ENCODE data around the gene PHF21B. TPM values are rescaled to one million over a fixed set of nuclear protein-coding genes. Genes with fewer than 3 reads are reported as not detected.

The PHF21B gene
- total RNA-seq, 1 donor from 2014 or later = 8.6 TPM

DNA sequence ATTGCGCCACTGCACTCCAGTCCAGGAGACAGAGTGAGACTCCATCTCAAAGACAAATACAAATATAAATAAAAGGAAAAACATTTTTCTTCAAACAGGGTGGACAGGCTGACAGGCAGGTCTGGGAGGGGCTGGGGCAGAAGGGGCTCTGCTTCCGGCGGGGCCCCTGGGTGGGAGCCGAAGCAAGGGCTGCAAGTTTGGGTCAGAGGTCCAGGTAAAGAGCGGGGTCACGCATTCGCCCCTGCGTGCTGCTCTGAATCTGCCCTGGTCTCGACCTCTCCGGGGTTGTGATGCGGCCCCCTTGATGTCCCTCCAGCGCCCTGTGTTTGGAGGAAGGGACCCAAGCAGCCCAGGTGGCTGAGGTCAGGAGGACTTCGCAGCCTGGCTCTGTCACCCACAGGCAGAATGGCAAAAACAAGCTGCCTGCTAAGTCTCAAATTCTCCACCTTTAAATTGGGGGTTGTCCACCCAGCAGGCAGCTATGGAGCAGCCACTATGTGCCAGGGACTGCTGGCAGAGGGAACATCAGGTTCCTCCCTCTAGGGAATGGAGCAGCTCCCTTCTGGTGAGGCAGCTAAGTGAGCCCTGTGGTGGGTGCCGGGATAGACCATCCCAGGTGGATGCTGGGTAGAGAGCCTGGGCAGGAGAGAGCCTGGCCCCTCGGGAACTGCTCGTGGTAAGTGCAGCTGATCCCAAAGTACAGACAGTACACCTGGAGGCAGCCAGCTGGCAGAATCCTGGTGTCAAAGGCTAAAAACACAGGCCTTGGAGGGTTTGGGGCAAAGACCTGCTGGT, 10.3 kb upstream of the PHF21B start:
- no peak for FAIRE-seq
- no peak for DNase-seq (ENCODE audit: low spot score in 2 of 2)

DNA sequence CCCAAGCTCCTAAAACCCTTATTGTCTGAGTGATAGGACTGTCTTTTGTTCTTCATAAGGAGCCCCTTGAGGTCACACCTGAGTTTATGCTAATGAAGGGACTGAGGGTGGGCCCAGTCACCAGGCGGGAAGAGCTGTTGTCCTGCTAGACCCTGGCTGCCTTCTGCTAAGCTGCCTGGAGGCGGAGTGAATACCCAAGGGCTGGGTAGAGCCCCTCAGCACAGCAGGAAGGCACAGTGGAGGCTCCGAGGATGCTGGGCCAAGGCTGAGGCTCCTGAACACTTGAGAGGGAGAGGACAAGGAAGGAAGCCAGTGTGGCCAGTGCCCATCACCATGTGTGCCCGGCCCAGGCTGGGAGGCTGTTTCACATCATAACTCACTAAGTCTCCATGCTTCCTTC, 4.8 kb upstream of the PHF21B start:
- FAIRE-seq = no peak
- DNase-seq (ENCODE audit: low spot score in 2 of 2) = no peak

DNA sequence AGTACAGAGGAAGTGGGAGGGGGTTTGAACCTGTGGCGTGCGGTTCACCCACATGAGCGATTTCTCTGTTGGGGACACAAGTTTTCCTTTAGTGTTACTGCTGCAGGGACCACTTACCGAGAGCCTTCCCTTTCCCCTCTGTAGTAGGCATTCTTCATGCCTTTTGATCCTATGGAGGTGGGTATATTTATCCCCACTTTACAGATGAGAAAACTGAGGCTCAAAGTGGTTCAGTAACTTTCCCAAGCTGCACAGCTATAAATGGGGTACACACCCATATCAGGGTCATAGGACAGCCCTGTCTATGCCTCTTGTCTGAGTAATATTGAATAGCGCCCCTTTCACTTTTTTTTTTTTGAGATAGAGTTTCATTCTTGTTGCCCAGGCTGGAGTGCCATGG, 3.3 kb upstream of the PHF21B start:
- FAIRE-seq = no peak
- no peak for DNase-seq (ENCODE audit: low spot score in 2 of 2)

DNA sequence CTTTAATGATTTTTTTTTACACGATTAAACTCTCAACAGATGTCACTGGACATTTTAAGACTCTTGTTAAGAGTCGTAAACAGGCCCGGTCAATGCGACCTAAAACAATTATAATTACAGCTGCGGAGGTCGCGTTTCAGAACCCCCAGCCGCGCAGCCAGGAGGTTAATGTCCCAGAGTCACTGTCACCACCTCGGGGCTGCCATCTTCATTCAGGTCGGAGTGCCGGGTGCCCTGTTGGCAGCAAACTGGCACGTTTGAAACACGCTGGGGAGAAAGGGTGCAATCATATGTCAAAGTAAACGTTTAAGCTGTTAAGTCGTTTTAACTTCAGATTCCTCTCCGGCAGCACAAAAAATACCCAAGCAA, 711 bp upstream of the PHF21B start:
- DNase-seq (ENCODE audit: low spot score in 2 of 2) = no peak
- FAIRE-seq = no peak

DNA sequence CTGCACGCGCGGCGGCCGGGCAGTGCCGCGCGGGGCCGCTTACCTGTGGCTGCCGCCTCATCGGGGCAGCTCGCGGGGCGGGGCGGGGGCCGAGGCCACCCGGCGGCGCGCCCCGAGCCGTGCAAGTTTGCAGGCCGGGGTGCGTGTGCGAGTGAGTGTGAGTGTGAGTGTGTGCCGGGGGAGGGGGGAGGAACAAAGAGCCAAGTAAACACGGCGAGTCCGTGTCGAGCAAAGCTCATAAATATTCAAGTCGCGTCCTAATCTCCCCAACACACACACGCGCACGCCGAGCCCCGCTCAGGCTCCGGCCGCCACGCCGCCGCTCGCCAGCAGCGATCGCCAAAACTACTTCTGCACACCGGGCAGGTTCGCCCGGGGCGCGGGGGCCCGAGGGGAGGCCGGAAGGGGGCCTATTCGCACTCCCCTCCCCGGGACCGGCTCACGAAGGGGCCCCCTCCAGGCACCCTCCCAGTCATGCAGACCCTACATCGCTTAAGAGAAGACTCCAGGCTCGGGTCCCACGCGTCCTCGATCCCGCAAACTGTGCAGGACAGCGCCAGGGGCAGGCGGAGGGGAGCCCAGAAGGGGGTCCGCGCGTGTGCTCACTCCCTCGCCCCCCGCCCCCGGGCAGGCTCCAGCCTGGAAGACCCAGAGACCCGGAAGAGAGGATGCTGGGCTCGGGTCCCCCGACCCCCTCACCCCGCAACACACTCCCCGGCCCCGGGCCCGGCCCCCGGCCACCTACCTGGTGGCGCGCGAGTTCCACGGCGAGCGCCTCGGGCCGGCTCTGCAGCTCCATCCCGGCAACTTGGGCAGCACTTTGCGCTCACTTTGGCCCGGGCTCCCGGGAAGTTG, 827 bp downstream of the PHF21B start:
- DNase-seq (ENCODE audit: low spot score in 2 of 2) (peak; percentile 59 to 67), FAIRE-seq (no peak)

DNA sequence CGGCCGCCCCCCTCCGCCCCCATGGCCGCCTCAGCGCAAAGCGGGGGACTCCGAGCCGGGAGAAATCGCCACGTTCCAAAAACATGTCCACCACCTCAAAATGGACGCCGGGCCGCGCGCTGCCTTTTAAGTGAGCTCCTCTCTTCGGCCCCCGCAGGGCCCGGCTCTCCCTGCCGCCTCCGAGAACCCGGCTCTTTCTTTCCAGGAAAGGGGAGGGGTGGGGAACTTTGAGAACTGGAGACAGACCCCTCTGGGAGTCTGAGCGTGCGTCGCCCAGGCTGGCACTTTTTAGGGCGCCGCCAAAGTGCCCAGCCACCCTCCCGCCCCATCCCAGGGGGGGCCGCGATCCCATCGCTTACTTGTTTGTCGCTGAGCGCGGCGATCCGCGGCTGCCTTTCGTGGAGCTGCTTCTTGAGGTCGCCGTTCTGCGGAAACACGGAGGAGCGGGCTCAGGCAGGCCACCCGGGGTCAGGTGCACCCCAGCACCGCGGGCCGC, 1.6 kb downstream of the PHF21B start:
- no peak for FAIRE-seq
- peak in 1 of 2 donors; percentile 41 for DNase-seq (ENCODE audit: low spot score in 2 of 2)

DNA sequence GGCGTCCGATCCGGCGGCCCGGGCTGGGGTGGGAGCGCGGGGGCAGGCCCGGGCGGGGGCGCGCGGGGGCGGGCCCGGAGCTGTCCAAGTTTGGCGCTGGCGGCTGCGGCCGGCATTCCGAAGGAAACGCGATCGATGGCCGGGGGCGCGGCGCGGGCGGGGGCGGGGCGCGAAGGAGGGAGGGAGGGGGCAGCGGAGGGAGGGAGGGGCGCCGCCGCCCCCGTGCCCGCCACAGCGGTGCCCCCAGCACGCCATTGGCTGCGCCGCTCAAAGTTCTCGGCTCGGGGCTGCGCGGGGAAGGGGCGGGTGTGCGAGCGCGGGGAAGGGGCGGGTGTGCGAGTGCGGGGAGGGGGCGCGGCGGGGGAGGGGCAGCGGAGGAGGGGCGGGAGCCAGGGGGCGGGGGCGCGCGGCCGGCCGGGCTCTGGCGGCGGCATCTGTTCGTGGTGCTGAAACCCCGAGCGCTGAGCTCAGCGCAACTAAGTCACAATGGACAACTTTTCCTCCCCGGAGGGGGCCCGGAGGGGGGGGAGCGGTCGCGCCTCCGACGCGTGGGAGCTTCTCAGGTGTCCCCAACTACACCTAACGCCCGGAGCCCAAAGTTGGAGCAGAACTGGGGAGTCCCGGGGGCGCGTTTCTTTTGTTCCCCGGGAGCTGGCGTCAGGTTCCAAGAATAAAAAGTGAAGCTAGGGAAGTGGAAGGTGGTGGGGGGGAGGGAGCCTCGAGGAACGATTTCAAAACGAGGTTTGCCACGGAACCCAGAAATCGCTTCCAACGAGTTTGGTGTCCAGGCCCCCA, 2.2 kb downstream of the PHF21B start:
- no peak for FAIRE-seq
- DNase-seq (ENCODE audit: low spot score in 2 of 2) = peak; percentile 66 to 79

DNA sequence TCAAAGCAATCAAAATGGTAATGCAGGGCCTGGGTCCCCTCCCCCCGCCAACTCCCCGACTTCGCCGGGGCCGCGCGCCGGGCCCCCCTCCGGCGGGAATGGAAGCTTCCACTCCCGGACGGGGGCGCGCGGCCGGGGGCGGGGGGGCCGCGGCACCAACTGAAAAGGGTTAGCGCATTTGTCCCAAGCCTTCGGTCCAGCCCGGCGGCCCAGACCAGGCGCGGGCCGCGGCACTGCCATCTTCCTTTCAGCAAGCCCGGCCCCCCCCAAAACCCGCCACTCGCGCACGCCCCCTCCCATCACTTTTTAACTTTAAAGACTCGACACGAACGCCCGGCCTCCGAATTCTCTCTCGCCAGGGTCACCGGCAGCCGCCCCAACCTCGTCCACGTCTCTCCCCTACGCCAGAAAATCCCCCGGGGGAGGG, 2.8 kb downstream of the PHF21B start:
- peak; percentile 76 to 77 for DNase-seq (ENCODE audit: low spot score in 2 of 2)
- no peak for FAIRE-seq

DNA sequence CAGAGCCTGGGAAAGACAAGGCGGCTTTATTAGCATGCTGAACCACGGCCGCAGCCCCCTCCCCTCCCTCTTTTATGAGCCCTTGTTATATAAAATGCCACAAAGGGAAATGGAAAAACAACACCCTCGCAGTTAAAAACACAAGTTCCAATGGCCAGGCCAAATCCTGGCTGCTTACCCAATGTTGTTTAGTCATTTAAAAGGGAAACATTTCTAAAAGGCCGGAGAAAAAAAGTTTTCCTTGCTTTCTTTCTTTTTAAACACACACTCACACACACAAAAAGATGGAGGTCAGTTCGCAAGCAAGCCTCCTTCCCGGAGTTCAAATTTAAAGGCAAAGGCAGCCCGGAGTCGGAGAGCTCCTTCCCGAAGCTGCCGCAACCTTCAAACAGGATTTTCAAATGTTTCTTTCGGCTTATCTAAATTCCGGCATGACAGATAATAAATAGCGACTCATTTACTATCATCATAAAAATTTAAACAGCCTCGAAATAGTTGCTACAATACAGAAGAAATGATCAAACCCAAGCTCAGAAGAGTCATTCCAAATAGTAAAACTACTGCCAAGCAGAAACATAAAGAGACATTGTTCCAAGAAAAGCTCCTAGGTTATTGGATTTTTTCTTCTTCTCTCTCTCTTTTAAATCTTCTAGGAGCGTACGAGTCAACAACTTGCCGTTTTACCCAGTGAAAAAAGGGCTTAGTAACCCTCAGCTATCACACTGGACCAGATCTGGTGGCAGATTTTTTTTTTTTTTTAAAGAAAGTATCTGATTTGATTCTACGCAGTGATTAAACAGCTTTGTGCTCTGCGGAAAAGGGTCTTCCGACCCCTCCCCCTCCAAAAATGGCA, 3.5 kb downstream of the PHF21B start:
- no peak for FAIRE-seq
- DNase-seq (ENCODE audit: low spot score in 2 of 2) = peak in 1 of 2 donors; percentile 44

DNA sequence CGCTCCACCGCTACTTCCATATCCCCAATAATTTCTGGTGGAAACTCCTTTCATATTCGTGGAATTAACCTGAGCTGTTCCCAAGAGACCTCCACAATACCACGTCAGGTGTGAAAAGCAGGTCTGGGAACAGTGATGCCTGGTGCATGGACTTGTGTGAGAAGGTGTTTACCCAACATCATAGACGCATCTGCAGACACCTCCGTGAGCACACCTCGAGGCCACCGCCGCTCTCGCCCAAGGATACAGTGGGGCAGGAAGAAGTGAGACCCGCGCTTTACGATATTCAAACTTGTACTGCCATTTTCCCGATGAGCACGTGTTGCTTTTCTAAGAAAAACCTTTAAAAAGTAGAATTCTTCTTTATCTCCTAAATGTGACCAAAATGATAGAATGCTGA, 8.2 kb downstream of the PHF21B start:
- no peak for DNase-seq (ENCODE audit: low spot score in 2 of 2)
- FAIRE-seq = no peak

DNA sequence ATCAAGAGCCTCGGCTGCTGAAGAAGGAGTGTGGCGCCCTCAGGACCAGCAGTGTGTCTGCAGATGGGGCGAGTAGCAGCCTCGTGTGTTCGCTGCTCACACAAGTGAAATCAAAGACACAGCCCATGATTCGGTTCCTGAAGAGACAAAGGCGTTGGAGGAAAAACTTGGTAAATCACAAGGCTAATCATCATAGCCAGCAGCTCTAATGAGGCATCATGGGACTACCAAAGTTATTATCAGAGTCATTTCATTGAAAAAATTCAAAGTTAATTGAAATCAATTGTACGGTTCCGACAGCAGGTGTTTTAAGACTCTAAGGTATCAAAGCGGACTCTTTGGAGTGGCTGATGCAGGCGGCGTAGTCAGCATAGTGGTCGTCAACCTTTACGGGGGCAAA, 9.5 kb downstream of the PHF21B start:
- FAIRE-seq (no peak), DNase-seq (ENCODE audit: low spot score in 2 of 2) (no peak)

DNA sequence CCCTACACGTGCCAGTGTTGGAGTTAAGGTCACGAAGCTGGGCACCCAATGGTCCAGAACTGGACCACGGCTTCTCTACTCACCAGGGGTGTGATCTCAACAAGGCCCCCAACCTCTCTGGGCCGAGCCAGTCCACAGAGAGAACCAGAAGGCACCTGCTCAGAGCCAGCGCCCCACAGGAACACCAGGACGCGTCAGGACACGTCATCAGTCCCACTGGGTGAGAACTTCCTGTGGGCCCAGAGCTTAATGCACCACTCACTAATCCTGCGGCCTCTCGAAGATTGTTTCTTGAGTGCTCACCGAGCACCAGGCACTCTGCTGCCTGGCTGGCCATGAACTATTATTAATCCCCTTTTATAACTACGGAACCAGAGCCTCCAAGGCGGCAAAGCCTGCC, 10.1 kb downstream of the PHF21B start:
- FAIRE-seq (no peak), DNase-seq (ENCODE audit: low spot score in 2 of 2) (no peak)

DNA sequence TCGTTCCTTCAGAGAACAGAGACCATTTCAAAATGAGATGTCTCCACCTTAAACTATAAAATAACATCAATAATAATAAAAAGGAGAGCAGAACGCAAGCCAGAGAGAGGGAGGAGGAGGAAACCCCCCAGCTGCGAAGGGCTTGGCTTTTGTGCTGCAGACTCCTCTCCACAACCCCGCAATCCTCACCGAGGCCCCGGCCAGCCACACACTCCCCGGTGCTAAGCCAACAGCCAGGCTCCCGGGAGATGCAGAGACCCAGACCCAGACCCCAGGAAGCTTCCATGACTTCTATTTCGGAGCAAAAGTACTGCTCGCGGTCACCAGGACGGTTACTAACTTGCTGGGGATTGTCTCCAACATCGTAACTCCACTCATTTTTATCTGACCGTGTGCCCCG, 10.6 kb downstream of the PHF21B start:
- FAIRE-seq = no peak
- DNase-seq (ENCODE audit: low spot score in 2 of 2) = no peak

DNA sequence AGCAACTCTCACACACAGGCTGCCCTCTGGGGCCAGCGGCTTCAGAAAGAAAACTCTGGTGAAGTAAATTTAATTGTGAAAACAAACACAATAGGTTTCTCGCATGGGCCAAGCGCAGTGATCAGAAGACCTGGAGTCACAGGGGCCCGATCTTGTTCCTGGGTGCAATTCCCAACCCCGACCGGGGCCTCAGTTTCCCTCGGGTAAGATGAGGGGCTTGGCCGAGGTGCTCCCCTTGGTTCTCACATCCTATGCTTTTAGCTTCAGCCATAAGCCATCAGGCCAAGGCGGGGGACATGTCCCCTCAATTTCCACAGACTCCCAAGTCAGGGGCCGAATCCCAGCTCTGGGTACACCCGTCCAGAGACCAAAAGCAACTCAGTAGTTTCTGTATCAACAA, 11.5 kb downstream of the PHF21B start:
- no peak for FAIRE-seq
- DNase-seq (ENCODE audit: low spot score in 2 of 2) = no peak

DNA sequence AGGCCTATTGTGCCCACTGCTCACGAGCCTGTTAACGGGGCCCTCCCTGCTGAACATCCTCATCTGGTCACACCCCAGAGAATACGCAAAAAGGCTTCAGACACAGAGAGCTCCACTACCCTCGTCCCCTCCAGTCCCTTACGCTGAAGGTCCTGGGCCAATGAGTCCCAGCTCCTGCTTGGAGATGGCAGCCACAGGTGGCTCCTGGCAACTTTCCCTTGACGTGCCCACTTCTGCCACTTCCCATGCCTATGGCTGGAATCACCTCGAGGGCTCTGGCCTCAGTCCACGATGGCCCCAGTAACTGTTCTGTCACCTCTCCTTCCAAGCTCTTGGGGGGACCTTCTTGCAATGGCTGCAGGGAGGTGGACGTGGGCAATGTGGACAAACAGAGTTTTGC, 12.7 kb downstream of the PHF21B start:
- FAIRE-seq = no peak
- no peak for DNase-seq (ENCODE audit: low spot score in 2 of 2)

DNA sequence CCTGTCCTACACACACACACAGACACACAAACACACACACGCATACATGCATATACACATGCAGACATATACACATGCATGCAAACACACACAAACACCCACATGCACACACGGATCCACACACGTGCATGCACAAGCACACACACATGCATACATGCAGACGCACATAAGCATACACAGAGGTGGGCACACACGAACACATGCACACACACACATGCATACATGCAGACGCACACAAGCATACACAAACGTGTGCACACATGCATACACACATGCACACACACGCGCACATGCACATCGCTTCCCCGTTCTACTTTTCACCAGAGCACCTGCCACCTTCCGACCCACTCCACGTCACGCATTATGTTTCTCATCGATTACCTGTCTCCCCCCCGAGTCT, 13.2 kb downstream of the PHF21B start:
- DNase-seq (ENCODE audit: low spot score in 2 of 2) (no peak), FAIRE-seq (no peak)

DNA sequence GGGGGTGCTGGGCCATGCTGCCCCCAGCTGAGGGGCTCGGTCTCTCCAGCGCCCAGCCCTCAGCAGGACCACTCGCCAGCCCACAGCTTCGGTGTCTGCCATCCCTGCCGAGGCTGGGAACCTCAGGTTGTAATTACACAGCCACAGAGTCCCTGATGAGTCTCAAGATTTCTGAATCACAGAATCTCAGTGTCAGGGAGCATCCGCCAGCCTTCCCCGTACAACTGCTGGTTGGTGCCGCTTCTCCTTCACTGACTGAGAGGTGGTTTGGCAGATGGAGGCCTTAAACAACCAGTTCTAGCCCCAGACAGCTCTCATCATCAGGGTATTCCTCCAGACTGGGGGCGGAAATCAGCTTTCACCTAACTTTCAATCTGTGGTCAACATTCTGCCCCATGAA, 13.7 kb downstream of the PHF21B start:
- FAIRE-seq (no peak), DNase-seq (ENCODE audit: low spot score in 2 of 2) (no peak)

DNA sequence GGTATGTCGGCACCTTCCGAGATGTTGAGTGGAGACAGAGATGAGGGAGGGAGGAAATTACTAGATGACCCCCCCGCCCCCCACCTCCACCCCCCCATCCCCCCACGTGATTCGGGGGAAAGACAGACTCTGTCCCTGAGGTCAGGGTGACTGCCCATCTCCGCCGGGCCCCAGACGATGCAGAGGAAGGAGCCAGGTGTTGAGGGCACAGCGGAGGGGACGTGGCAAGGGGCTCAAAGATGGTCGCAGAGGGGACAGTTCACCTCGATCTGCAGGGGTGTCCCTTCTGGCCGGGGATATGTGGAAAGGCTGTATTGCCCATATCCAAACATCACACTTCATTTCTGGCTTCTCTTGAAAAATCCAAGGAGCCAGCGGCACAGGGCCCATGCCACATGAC, 14.1 kb downstream of the PHF21B start:
- FAIRE-seq = no peak

DNA sequence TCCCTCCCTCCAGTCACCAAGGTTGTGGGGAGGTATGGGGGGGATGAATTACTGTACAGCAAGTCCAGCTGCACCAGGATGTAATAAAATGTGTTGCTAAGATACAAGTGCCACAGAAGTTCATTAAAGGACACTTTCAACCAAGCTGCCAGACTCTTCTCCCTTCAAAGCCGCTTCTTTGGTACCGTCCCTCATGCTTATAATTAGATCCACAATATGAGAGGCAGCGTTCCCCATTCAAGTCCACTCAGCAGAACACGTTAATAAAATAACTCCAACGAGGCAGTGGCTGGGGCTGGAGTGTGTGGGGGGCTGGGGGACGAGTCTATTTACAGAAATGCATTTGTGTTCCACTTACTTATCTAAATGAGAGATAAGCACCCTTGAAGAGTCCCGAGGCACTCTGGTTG, 14.7 kb downstream of the PHF21B start:
- no peak for FAIRE-seq
- DNase-seq (ENCODE audit: low spot score in 2 of 2) = peak in 1 of 2 donors; percentile 48

More for the DNA sequence above, 14.1 kb downstream of the PHF21B start:
- DNase-seq (ENCODE audit: low spot score in 2 of 2) = no peak

Data from frontal cortex (tissue), 4 donors.